HEK293 (cell line): ENCODE measurements around the gene TCF3.

Experiments used
- CTCF ChIA-PET: fragments of 350-600 bp; formaldehyde crosslinking; extraction: SDS; loops from one replicate; lab custom pipeline; 2021; ENCODE audit warnings: antibody characterized with exemption; lab: Yijun Ruan, JAX
- POLR2A ChIA-PET: fragments of 300-600 bp; formaldehyde crosslinking; extraction: SDS; loops from one replicate; lab custom pipeline; 2020; ENCODE audit warnings: antibody characterized with exemption, inconsistent platforms; lab: Yijun Ruan, JAX
- H3K27ac ChIP-seq: fragments of 200-500 bp; sonication (Bioruptor generic); 2 replicates; pipeline ENCODE4 v1.5.1; 2014; ENCODE audit warnings: low read depth, low read length, control low read depth, inconsistent platforms; ENCODE audit errors: extremely low read depth
- H3K36me3 ChIP-seq, 2 experiments: fragments of 200-500 bp in 1 of 2; sonication (Bioruptor generic) in 1 of 2; 1 replicate in 1 of 2; 2 replicates in 1 of 2; pipeline ENCODE4 v1.5.1; 2014 to 2017; ENCODE audit warnings: inconsistent platforms in 2 of 2, low read length in 2 of 2; ENCODE audit not compliant: control insufficient read depth in 2 of 2, insufficient read depth in 1 of 2
- H3K4me1 ChIP-seq: fragments of 200-500 bp; sonication (Bioruptor generic); 2 replicates; pipeline ENCODE4 v1.5.1; 2014; ENCODE audit warnings: mild to moderate bottlenecking, low read length, inconsistent platforms; ENCODE audit not compliant: control insufficient read depth, insufficient read depth
- H3K4me3 ChIP-seq: 2 replicates; pipeline ENCODE4 v1.5.1; 2011; ENCODE audit warnings: low read depth, mild to moderate bottlenecking, control low read depth, low read length, moderate library complexity
- H3K9me3 ChIP-seq: fragments of 200-500 bp; sonication (Bioruptor generic); 2 replicates; pipeline ENCODE4 v1.5.1; 2014; ENCODE audit warnings: low read depth, low read length, inconsistent platforms; ENCODE audit not compliant: control insufficient read depth, insufficient read depth
- GLIS1 ChIP-seq: fragments of 450-650 bp; formaldehyde crosslinking; IDR thresholded peaks from 2 replicates; pipeline ENCODE4 v1.5.1; 2016; ENCODE audit warnings: missing biosample characterization, missing genetic modification characterization
- GLIS2 ChIP-seq: fragments of 450-650 bp; formaldehyde crosslinking; IDR thresholded peaks from 2 replicates; pipeline ENCODE4 v1.5.1; 2016; ENCODE audit warnings: missing biosample characterization, missing genetic modification characterization
- KLF10 ChIP-seq: fragments of 450-650 bp; IDR thresholded peaks from 2 replicates; pipeline ENCODE4 v1.5.1; 2018; ENCODE audit warnings: missing biosample characterization, mild to moderate bottlenecking, missing genetic modification characterization
- KLF8 ChIP-seq: fragments of 450-650 bp; formaldehyde crosslinking; IDR thresholded peaks from 2 replicates; pipeline ENCODE4 v1.5.1; 2016; ENCODE audit warnings: missing biosample characterization, missing genetic modification characterization
- OVOL3 ChIP-seq: fragments of 450-650 bp; formaldehyde crosslinking; IDR thresholded peaks from 2 replicates; pipeline ENCODE4 v1.5.1; 2016; ENCODE audit warnings: missing biosample characterization, missing genetic modification characterization
- WT1 ChIP-seq: fragments of 450-650 bp; formaldehyde crosslinking; IDR thresholded peaks from 2 replicates; pipeline ENCODE4 v1.5.1; 2016; ENCODE audit warnings: missing biosample characterization, missing genetic modification characterization
- ZFHX2 ChIP-seq: fragments of 450-650 bp; formaldehyde crosslinking; conservative IDR thresholded peaks from 2 replicates; pipeline ENCODE4 v1.5.1; 2016; ENCODE audit warnings: missing biosample characterization, missing genetic modification characterization
- ZIC2 ChIP-seq: fragments of 450-650 bp; formaldehyde crosslinking; IDR thresholded peaks from 2 replicates; pipeline ENCODE4 v1.5.1; 2016; ENCODE audit warnings: missing biosample characterization, missing genetic modification characterization
- ZNF121 ChIP-seq: fragments of 450-650 bp; formaldehyde crosslinking; IDR thresholded peaks from 2 replicates; pipeline ENCODE4 v1.5.1; 2016; ENCODE audit warnings: missing biosample characterization, missing genetic modification characterization
- ZNF24 ChIP-seq: fragments of 450-650 bp; formaldehyde crosslinking; IDR thresholded peaks from 2 replicates; pipeline ENCODE4 v1.5.1; 2016; ENCODE audit warnings: missing biosample characterization, missing genetic modification characterization
- ZNF473 ChIP-seq: fragments of 450-650 bp; formaldehyde crosslinking; IDR thresholded peaks from 2 replicates; pipeline ENCODE4 v1.5.1; 2017; ENCODE audit warnings: missing biosample characterization, missing genetic modification characterization
- ZNF571 ChIP-seq: fragments of 450-650 bp; formaldehyde crosslinking; IDR thresholded peaks from 2 replicates; pipeline ENCODE4 v1.5.0; 2017; ENCODE audit warnings: missing biosample characterization, missing genetic modification characterization
- ZNF768 ChIP-seq: fragments of 450-650 bp; formaldehyde crosslinking; IDR thresholded peaks from 2 replicates; pipeline ENCODE4 v1.5.1; 2018; ENCODE audit warnings: missing biosample characterization, mild to moderate bottlenecking, missing genetic modification characterization
- ZSCAN16 ChIP-seq: fragments of 450-650 bp; formaldehyde crosslinking; IDR thresholded peaks from 2 replicates; pipeline ENCODE4 v1.5.1; 2016; ENCODE audit warnings: missing biosample characterization, missing genetic modification characterization
- TF ChIP-seq, protein P1 (sequence below): fragments of 450-650 bp; formaldehyde crosslinking; IDR thresholded peaks from 2 replicates; pipeline ENCODE4 v1.5.1; 2016; ENCODE audit warnings: missing biosample characterization, missing genetic modification characterization
- TF ChIP-seq, protein P2 (sequence below): fragments of 450-650 bp; formaldehyde crosslinking; IDR thresholded peaks from 2 replicates; pipeline ENCODE4 v1.5.1; 2016; ENCODE audit warnings: missing biosample characterization, missing genetic modification characterization
- TF ChIP-seq, protein P3 (sequence below): fragments of 450-650 bp; formaldehyde crosslinking; IDR thresholded peaks from 2 replicates; pipeline ENCODE4 v1.5.1; 2016; ENCODE audit warnings: missing biosample characterization, missing genetic modification characterization
- TF ChIP-seq, protein P4 (sequence below): fragments of 450-650 bp; formaldehyde crosslinking; IDR thresholded peaks from 2 replicates; pipeline ENCODE4 v1.5.1; 2017; ENCODE audit warnings: missing biosample characterization, missing genetic modification characterization

Gene TCF3

DNA sequence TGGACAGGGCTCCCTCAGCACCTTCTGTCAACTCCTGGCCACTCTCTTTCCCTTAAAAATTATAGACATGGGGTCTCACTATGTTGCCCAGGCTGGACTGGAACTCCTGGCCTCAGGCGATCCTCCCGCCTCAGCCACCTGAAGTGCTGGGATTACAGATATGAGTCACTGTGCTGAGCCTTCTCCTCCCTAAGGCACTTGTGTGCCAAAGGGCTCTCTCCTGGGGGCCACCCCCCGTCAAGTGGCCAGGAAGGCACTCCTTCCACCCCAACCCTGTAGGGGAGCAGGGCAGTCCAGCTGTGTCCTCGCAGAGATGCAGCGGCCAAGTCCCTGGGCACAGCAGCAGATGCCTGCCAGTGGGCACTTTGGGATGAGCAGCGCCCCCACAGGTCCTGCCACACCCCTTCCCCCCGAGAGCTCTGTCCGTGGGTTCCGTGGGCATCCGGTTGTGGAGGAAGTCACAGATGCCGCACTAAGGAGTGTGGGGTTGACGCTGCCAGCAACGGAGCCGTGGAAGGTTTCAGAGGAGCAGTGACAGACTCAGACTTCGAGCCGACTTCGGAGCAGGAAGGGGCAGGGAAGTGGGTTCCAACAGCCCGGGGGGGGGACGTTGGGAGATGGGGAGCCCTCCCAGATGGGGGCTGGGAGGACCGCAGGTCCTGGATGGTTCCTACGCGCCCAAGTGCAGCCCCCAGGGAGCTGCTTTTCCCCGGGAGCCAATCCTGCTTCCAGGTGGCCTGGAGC lies 43.9 kb downstream of the TCF3 start:
- POLR2A ChIA-PET = interaction anchor here (1.1 kb wide), 1 partner anchor 16 kb away, joined by 4 read pairs; the partner anchor contains the start of gene MBD3
- Histone ChIP-seq H3K9me3 (no peaks in the 10 kb centered on the region), H3K36me3 (peaks cover 0 to 38% of the 10 kb centered on the region in 2 experiments; a peak in 1 of 3 replicates), H3K27ac (no peak overlapping the region), H3K4me1 (no peaks in the 10 kb centered on the region), H3K4me3 (no peak overlapping the region)
- CTCF ChIA-PET = no interaction called here
- TF ChIP-seq ZNF473 (no peak), GLIS1 (tag by site-specific recombination) (peak; percentile 99), ZNF571 (tag by site-specific recombination) (no peak), ZNF24 (tag by site-specific recombination) (no peak), ZSCAN16 (no peak), ZNF121 (tag by site-specific recombination) (peak; percentile 95), KLF10 (tag by site-specific recombination) (no peak), ZFHX2 (tag by site-specific recombination) (0 out of 2 replicates have a peak, but pooled peaks have one; percentile 14), GLIS2 (tag by site-specific recombination) (peak; percentile 57; the same call in 1 of the 2 replicates), OVOL3 (tag by site-specific recombination) (no peak), ZNF768 (tag by site-specific recombination) (no peak), WT1 (tag by site-specific recombination) (peak; percentile 45; the same call in 1 of the 2 replicates), KLF8 (tag by site-specific recombination) (0 out of 2 replicates have a peak, but pooled peaks have one; percentile 20), ZIC2 (tag by site-specific recombination) (peak; percentile 91)
- TF ChIP-seq, protein P1, sequence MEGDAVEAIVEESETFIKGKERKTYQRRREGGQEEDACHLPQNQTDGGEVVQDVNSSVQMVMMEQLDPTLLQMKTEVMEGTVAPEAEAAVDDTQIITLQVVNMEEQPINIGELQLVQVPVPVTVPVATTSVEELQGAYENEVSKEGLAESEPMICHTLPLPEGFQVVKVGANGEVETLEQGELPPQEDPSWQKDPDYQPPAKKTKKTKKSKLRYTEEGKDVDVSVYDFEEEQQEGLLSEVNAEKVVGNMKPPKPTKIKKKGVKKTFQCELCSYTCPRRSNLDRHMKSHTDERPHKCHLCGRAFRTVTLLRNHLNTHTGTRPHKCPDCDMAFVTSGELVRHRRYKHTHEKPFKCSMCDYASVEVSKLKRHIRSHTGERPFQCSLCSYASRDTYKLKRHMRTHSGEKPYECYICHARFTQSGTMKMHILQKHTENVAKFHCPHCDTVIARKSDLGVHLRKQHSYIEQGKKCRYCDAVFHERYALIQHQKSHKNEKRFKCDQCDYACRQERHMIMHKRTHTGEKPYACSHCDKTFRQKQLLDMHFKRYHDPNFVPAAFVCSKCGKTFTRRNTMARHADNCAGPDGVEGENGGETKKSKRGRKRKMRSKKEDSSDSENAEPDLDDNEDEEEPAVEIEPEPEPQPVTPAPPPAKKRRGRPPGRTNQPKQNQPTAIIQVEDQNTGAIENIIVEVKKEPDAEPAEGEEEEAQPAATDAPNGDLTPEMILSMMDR (tag by site-specific recombination) = 0 out of 2 replicates have a peak, but pooled peaks have one; percentile 21
- TF ChIP-seq, protein P2, sequence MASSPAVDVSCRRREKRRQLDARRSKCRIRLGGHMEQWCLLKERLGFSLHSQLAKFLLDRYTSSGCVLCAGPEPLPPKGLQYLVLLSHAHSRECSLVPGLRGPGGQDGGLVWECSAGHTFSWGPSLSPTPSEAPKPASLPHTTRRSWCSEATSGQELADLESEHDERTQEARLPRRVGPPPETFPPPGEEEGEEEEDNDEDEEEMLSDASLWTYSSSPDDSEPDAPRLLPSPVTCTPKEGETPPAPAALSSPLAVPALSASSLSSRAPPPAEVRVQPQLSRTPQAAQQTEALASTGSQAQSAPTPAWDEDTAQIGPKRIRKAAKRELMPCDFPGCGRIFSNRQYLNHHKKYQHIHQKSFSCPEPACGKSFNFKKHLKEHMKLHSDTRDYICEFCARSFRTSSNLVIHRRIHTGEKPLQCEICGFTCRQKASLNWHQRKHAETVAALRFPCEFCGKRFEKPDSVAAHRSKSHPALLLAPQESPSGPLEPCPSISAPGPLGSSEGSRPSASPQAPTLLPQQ (tag by site-specific recombination) = no peak
- TF ChIP-seq, protein P3, sequence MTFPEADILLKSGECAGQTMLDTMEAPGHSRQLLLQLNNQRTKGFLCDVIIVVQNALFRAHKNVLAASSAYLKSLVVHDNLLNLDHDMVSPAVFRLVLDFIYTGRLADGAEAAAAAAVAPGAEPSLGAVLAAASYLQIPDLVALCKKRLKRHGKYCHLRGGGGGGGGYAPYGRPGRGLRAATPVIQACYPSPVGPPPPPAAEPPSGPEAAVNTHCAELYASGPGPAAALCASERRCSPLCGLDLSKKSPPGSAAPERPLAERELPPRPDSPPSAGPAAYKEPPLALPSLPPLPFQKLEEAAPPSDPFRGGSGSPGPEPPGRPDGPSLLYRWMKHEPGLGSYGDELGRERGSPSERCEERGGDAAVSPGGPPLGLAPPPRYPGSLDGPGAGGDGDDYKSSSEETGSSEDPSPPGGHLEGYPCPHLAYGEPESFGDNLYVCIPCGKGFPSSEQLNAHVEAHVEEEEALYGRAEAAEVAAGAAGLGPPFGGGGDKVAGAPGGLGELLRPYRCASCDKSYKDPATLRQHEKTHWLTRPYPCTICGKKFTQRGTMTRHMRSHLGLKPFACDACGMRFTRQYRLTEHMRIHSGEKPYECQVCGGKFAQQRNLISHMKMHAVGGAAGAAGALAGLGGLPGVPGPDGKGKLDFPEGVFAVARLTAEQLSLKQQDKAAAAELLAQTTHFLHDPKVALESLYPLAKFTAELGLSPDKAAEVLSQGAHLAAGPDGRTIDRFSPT = 0 out of 2 replicates have a peak, but pooled peaks have one; percentile 30
- TF ChIP-seq, protein P4, sequence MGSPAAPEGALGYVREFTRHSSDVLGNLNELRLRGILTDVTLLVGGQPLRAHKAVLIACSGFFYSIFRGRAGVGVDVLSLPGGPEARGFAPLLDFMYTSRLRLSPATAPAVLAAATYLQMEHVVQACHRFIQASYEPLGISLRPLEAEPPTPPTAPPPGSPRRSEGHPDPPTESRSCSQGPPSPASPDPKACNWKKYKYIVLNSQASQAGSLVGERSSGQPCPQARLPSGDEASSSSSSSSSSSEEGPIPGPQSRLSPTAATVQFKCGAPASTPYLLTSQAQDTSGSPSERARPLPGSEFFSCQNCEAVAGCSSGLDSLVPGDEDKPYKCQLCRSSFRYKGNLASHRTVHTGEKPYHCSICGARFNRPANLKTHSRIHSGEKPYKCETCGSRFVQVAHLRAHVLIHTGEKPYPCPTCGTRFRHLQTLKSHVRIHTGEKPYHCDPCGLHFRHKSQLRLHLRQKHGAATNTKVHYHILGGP (tag by site-specific recombination) = no peak
